ENCODE data around the gene BAIAP2L2. TPM values are rescaled to one million over a fixed set of nuclear protein-coding genes. Genes with fewer than 3 reads are reported as not detected.

BAIAP2L2 gene
- total RNA-seq, 3 donors from 2014 or later (not counting 1 experiment from before 2014, with no cell fraction given) = 0.99 to 1.9 (median 1.2) TPM

- Histone ChIP-seq H3K27ac (ENCODE audit: low read length) (no peak overlapping the region), H3K4me3 (ENCODE audit: low read length) (no peak overlapping the region), H3K9me3 (ENCODE audit: control insufficient read depth, insufficient read depth, low read length) (no peaks in the 10 kb centered on the region), H3K27me3 (ENCODE audit: control insufficient read depth, insufficient read depth, low read length) (no peaks in the 10 kb centered on the region), H3K4me1 (ENCODE audit: control insufficient read depth, insufficient read depth, low read length) (peaks cover 3% of the 10 kb centered on the region), H3K36me3 (ENCODE audit: control insufficient read depth, insufficient read depth, low read length) (peaks cover 5% of the 10 kb centered on the region)
- ATAC-seq (no peak), DNase-seq (no peak)
- no peak overlapping the region for H3K4me3 Mint-ChIP-seq
- peaks cover 14 to 16% of the 10 kb centered on the region in 2 donors for H3K4me1 Mint-ChIP-seq
- TF ChIP-seq CTCF (IDR thresholded peaks at IDR 0.05) = no peak
- 85% methylated on average over 25 of the region's 32 CpGs for WGBS (ENCODE audit: insufficient coverage)
- H3K27me3 Mint-ChIP-seq (ENCODE audit: low read depth in 2 of 2) = no peaks in the 10 kb centered on the region
- no peaks in the 10 kb centered on the region for H3K9me3 Mint-ChIP-seq
- H3K36me3 Mint-ChIP-seq = no peaks in the 10 kb centered on the region
- intact Hi-C loops (cut with micrococcal nuclease) = no loop called here
- no peak overlapping the region for H3K27ac Mint-ChIP-seq
Observed at GRCh38 chr22:38097557-38098409, 12.7 kb downstream of the BAIAP2L2 start.

GRCh38 chr22:38097058-38097457 lies 13.4 kb downstream of the BAIAP2L2 start:
- 94% methylated on average over 15 of the region's 15 CpGs for WGBS (ENCODE audit: insufficient coverage)
- Histone ChIP-seq H3K36me3 (ENCODE audit: control insufficient read depth, insufficient read depth, low read length) (peaks cover 7% of the 10 kb centered on the region), H3K9me3 (ENCODE audit: control insufficient read depth, insufficient read depth, low read length) (no peaks in the 10 kb centered on the region), H3K27me3 (ENCODE audit: control insufficient read depth, insufficient read depth, low read length) (no peaks in the 10 kb centered on the region), H3K4me1 (ENCODE audit: control insufficient read depth, insufficient read depth, low read length) (peaks cover 3% of the 10 kb centered on the region), H3K4me3 (ENCODE audit: low read length) (no peak overlapping the region), H3K27ac (ENCODE audit: low read length) (no peak overlapping the region)
- TF ChIP-seq CTCF (IDR thresholded peaks at IDR 0.05) = no peak
- intact Hi-C loops (cut with micrococcal nuclease) = no loop called here
- Mint-ChIP-seq H3K9me3 (no peaks in the 10 kb centered on the region), H3K4me3 (no peak overlapping the region), H3K4me1 (peaks cover 11 to 13% of the 10 kb centered on the region in 2 donors), H3K27me3 (ENCODE audit: low read depth in 2 of 2) (no peaks in the 10 kb centered on the region), H3K36me3 (no peaks in the 10 kb centered on the region), H3K27ac (no peak overlapping the region)
- ATAC-seq (no peak), DNase-seq (no peak)

- WGBS (ENCODE audit: insufficient coverage) = 51% methylated on average over 34 of the region's 34 CpGs
- intact Hi-C loops (cut with micrococcal nuclease) = no loop called here
- Mint-ChIP-seq H3K27ac (no peak overlapping the region), H3K4me3 (no peak overlapping the region), H3K27me3 (ENCODE audit: low read depth in 2 of 2) (no peaks in the 10 kb centered on the region), H3K4me1 (no peaks in the 10 kb centered on the region), H3K36me3 (no peaks in the 10 kb centered on the region), H3K9me3 (no peaks in the 10 kb centered on the region)
- ATAC-seq (no peak), DNase-seq (no peak)
- Histone ChIP-seq H3K36me3 (ENCODE audit: control insufficient read depth, insufficient read depth, low read length) (peaks cover 5% of the 10 kb centered on the region), H3K9me3 (ENCODE audit: control insufficient read depth, insufficient read depth, low read length) (no peaks in the 10 kb centered on the region), H3K4me3 (ENCODE audit: low read length) (no peak overlapping the region), H3K27ac (ENCODE audit: low read length) (no peak overlapping the region), H3K27me3 (ENCODE audit: control insufficient read depth, insufficient read depth, low read length) (no peaks in the 10 kb centered on the region), H3K4me1 (ENCODE audit: control insufficient read depth, insufficient read depth, low read length) (no peaks in the 10 kb centered on the region)
- TF ChIP-seq CTCF (IDR thresholded peaks at IDR 0.05) = no peak
Observed at GRCh38 chr22:38089474-38089851, 21.0 kb downstream of the BAIAP2L2 start.
